Hepatocyte (in vitro differentiated cells): Measurements from ENCODE around the gene PNPLA5.

ENCODE experiments used
- EZH2 ChIP-seq: fragments of 200-600 bp; sonication (generic); IDR thresholded peaks from 2 replicates; pipeline ENCODE4 v1.6.1; 2016; ENCODE audit warnings: antibody characterized with exemption, mild to moderate bottlenecking, borderline replicate concordance
- EZH2phosphoT487 ChIP-seq: fragments of 200-600 bp; sonication (generic); IDR thresholded peaks from one replicate; pipeline ENCODE4 v1.6.1; 2018; ENCODE audit warnings: antibody characterized with exemption, mild to moderate bottlenecking, low read depth, moderate library complexity; ENCODE audit not compliant: unreplicated experiment, severe bottlenecking
- TF ChIP-seq, protein P1 (sequence below): fragments of 200-600 bp; sonication (generic); IDR thresholded peaks from 2 replicates; pipeline ENCODE4 v1.5.1; 2016; ENCODE audit warnings: antibody characterized with exemption, mild to moderate bottlenecking; ENCODE audit not compliant: poor library complexity

DNA sequence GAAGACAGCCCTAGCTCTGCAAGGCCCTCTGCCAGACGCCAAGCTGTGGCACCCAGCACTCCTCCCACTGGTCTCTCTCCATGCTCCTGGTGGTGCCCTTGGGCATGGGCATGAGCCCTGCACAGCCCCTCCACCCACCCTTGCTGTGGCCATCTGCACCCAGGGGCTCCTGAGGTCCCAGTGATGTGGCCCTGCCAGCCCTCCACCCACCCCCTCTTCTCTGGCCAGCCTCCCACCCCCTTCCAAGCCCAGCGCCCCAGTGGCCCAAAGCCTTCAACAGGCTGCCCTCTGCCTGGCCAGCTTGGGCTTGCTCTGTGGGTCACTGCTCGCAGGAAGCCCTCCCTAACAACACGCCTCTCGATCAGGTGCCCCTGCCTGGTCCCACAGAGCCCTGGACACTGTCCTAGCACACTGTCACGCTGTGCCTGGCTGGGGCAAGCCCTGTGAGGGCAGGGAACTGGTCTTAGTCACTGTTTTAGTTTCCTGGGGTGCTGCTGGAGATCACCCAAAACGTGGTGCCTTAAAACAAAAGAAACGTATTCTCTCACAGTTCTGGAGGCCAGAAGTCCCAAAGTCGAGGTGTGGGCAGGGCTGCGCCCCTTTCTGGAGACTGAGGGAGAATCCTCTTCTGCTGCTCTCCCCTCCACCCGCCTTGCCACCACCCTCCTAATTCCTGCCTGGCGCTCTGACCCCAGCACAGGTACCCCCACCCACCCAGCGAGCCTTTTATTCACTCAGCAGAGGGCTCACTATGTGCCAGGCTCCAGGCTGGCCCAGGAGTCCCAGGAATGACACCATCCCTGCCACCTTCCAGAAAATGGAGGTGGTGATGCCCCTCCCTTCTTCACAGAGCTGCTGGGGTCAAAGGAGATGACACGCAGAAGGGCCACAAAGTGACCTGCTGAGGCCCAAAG is 44.2 kb downstream of the PNPLA5 start:
- TF ChIP-seq, protein P1, sequence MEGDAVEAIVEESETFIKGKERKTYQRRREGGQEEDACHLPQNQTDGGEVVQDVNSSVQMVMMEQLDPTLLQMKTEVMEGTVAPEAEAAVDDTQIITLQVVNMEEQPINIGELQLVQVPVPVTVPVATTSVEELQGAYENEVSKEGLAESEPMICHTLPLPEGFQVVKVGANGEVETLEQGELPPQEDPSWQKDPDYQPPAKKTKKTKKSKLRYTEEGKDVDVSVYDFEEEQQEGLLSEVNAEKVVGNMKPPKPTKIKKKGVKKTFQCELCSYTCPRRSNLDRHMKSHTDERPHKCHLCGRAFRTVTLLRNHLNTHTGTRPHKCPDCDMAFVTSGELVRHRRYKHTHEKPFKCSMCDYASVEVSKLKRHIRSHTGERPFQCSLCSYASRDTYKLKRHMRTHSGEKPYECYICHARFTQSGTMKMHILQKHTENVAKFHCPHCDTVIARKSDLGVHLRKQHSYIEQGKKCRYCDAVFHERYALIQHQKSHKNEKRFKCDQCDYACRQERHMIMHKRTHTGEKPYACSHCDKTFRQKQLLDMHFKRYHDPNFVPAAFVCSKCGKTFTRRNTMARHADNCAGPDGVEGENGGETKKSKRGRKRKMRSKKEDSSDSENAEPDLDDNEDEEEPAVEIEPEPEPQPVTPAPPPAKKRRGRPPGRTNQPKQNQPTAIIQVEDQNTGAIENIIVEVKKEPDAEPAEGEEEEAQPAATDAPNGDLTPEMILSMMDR: no peak
- TF ChIP-seq EZH2 (no peak), EZH2phosphoT487 (no peak)
